Right lobe of liver (tissue), 6 donors: ENCODE measurements around the gene PTCH1. TPM values are rescaled to one million over a fixed set of nuclear protein-coding genes. Genes with fewer than 3 reads are reported as not detected.

ENCODE experiments used
- ATAC-seq, 4 donors: fragments of 200-7000 bp; cut with Tn5 transposase; one replicate each; pipeline ENCODE4 v1.9.1; 2020; ENCODE audit warnings: mild to moderate bottlenecking in 4 of 4, moderate library complexity in 4 of 4
- DNase-seq, 3 donors: peaks; one replicate each; pipeline ENCODE4 v3.0.0-alpha.2; 2020
- H3K27ac ChIP-seq, 3 donors: fragments of 200-600 bp; one replicate each; pipeline ENCODE4 v1.8.0; 2022
- H3K27me3 ChIP-seq, 2 donors: fragments of 200-600 bp; one replicate each; pipeline ENCODE4 v1.8.0; 2022
- H3K36me3 ChIP-seq, 4 donors: fragments of 200-600 bp; sonication (generic) in 1 of 4; one replicate each; pipeline versions ENCODE4 v1.5.1 to v1.8.0; 2017 to 2022; ENCODE audit warnings: control low read depth in 1 of 4
- H3K4me1 ChIP-seq, 4 donors: fragments of 200-600 bp; sonication (generic) in 1 of 4; one replicate each; pipeline versions ENCODE4 v1.5.1 to v1.8.0; 2017 to 2022; ENCODE audit warnings: control low read depth in 1 of 4
- H3K4me3 ChIP-seq, 3 donors: fragments of 200-600 bp; one replicate each; pipeline ENCODE4 v1.8.0; 2022
- H3K9me3 ChIP-seq, 4 donors: fragments of 200-600 bp; sonication (generic) in 1 of 4; one replicate each; pipeline versions ENCODE4 v1.5.1 to v1.8.0; 2017 to 2022; ENCODE audit warnings: control low read depth in 1 of 4
- CTCF ChIP-seq, 4 donors: fragments of 200-600 bp in 3 of 4; fragments of 450-650 bp in 1 of 4; IDR thresholded peaks; one replicate each; pipeline versions ENCODE4 v1.5.1 to v1.8.0; 2016 to 2022; ENCODE audit warnings: antibody characterized with exemption in 4 of 4, mild to moderate bottlenecking in 2 of 4
- POLR2A ChIP-seq: fragments of 450-650 bp; IDR thresholded peaks from one replicate; pipeline ENCODE4 v1.6.1; 2017; ENCODE audit warnings: antibody characterized with exemption, mild to moderate bottlenecking
- WGBS: methylation state at CpG from one replicate; pipeline ENCODE4 v1.1.6; 2018; ENCODE audit warnings: low coverage, low lambda C conversion rate; ENCODE audit not compliant: insufficient coverage; ENCODE audit errors: missing lambda C conversion rate; 5-methylcytosine and 5-hydroxymethylcytosine counted together
- intact Hi-C, 2 donors: fragments of 100-400 bp; cut with DNase I; formaldehyde crosslinking; loops; one replicate each; pipeline versions ENCODE4 v1.11.2 to v1.14.1; 2022
- total RNA-seq, 6 experiments: library from RNA; depleted of rRNA in 2 of 6; stranded (reverse); fragments of >200 nt in 2 of 6; fragmentation: NEBNext Ultra II Directional in 3 of 6; extraction: Animal tissue kit (Norgen Biotek cat#: 25700) in 3 of 6; gene quantifications; one replicate each; pipeline versions ENCODE4 v1.1.0 to v1.2.4, GENCODE V29; 2016 to 2023
- donor health status: DM: no; HTN: yes; CAD: no.
- donor health status: DM: no; HTN: no; CAD: no.
- donor health status: DM: no; HTN: no; CAD: no.
- donor health status: DM: no; HTN: yes; CAD: no.
- donor health status: DM: no; HTN: yes; CAD: no.

The PTCH1 gene
- total RNA-seq, 6 experiments from 2014 or later = 2.0 to 8.3 (median 5.2) TPM

- TF ChIP-seq CTCF (IDR thresholded peaks at IDR 0.05) = no peak
- no peak for TF ChIP-seq POLR2A
- DNase-seq (no peak), ATAC-seq (no peak)
- Histone ChIP-seq H3K27me3 (no peaks in the 10 kb centered on the region), H3K27ac (no peak overlapping the region), H3K4me1 (no peaks in the 10 kb centered on the region), H3K36me3 (peaks cover 0 to 15% (median 2%) of the 10 kb centered on the region in 4 donors), H3K9me3 (no peaks in the 10 kb centered on the region), H3K4me3 (no peak overlapping the region)
- intact Hi-C loops = no loop called here
- 93% methylated on average over 10 of the region's 11 CpGs for WGBS
Measured at GRCh38 chr9:95450171-95451064, 66.4 kb downstream of the PTCH1 start.

GRCh38 chr9:95449016-95449415 lies 67.8 kb downstream of the PTCH1 start:
- WGBS = 85% methylated on average over 5 of the region's 22 CpGs
- no peak overlapping the region for H3K4me3 ChIP-seq
- no peaks in the 10 kb centered on the region for H3K9me3 ChIP-seq
- DNase-seq = no peak
- no peak for TF ChIP-seq CTCF (IDR thresholded peaks at IDR 0.05)
- TF ChIP-seq POLR2A = no peak
- H3K36me3 ChIP-seq = peaks cover 0 to 19% (median 2%) of the 10 kb centered on the region in 4 donors
- no peaks in the 10 kb centered on the region for H3K27me3 ChIP-seq
- H3K4me1 ChIP-seq = no peaks in the 10 kb centered on the region
- intact Hi-C loops = no loop called here
- no peak overlapping the region for H3K27ac ChIP-seq
- ATAC-seq = no peak

- ATAC-seq = peak in 1 of 4 donors; percentile 13
- 88% methylated on average over 7 of the region's 23 CpGs for WGBS
- H3K27me3 ChIP-seq = no peaks in the 10 kb centered on the region
- H3K9me3 ChIP-seq = no peaks in the 10 kb centered on the region
- no peak overlapping the region for H3K27ac ChIP-seq
- TF ChIP-seq CTCF (IDR thresholded peaks at IDR 0.05) = no peak
- no peak for TF ChIP-seq POLR2A
- H3K4me1 ChIP-seq = no peaks in the 10 kb centered on the region
- no peak for DNase-seq
- H3K36me3 ChIP-seq = peaks cover 0 to 19% (median 2%) of the 10 kb centered on the region in 4 donors
- H3K4me3 ChIP-seq = no peak overlapping the region
- intact Hi-C loops = no loop called here
Measured at GRCh38 chr9:95447660-95448420, 68.9 kb downstream of the PTCH1 start.

- H3K9me3 ChIP-seq = no peaks in the 10 kb centered on the region
- H3K27me3 ChIP-seq = no peaks in the 10 kb centered on the region
- TF ChIP-seq CTCF (IDR thresholded peaks at IDR 0.05) (no peak), POLR2A (no peak)
- H3K4me1 ChIP-seq = no peaks in the 10 kb centered on the region
- no CpG with 5 or more reads among the region's 26 CpGs for WGBS
- no peak overlapping the region for H3K27ac ChIP-seq
- peaks cover 0 to 19% (median 1%) of the 10 kb centered on the region in 4 donors for H3K36me3 ChIP-seq
- H3K4me3 ChIP-seq = no peak overlapping the region
- DNase-seq (peak in 1 of 3 donors; percentile 33), ATAC-seq (peak in 1 of 4 donors; percentile 25)
- intact Hi-C loops = no loop called here
Measured at GRCh38 chr9:95446984-95447383, 69.8 kb downstream of the PTCH1 start.
